HCT116 (cell line): ENCODE data around the gene TYROBP.

Experiments used
- CTCF ChIP-seq, 3 experiments: fragments of 200-600 bp in 1 of 3; sonication (generic) in 1 of 3; IDR thresholded peaks in 2 of 3; conservative IDR thresholded peaks in 1 of 3; 2 replicates each; pipeline ENCODE4 v1.5.1; 2012 to 2017; ENCODE audit warnings: low read depth in 2 of 3, low read length in 2 of 3, antibody characterized with exemption in 1 of 3, borderline replicate concordance in 1 of 3, control low read depth in 1 of 3, mild to moderate bottlenecking in 1 of 3, mixed read lengths in 1 of 3, mixed run types in 1 of 3, moderate library complexity in 1 of 3; ENCODE audit not compliant: insufficient read depth in 1 of 3
- EZH2phosphoT487 ChIP-seq: fragments of 200-600 bp; IDR thresholded peaks from 2 replicates; pipeline ENCODE4 v1.6.1; 2018; ENCODE audit warnings: antibody characterized with exemption, borderline replicate concordance
- POLR2A ChIP-seq: IDR thresholded peaks from 2 replicates; pipeline ENCODE4 v1.7.0; 2011; ENCODE audit warnings: borderline replicate concordance; ENCODE audit not compliant: insufficient read depth, insufficient read length; ENCODE audit errors: extremely low read depth

- TF ChIP-seq POLR2A (no peak), CTCF (IDR thresholded peaks at IDR 0.05 in 2 of 3, conservative IDR thresholded peaks at IDR 0.05 in 1 of 3; ENCODE audit: borderline replicate concordance in 1 of 3, insufficient read depth in 1 of 3, low read depth in 2 of 3, low read length in 2 of 3) (no peak), EZH2phosphoT487 (no peak)
Observed at GRCh38 chr19:35901854-35902661, 6.0 kb downstream of the TYROBP start, which contains the start of gene HCST.
